ENCODE measurements around the gene TRIM44.
"Not testable (repeated sequence)": the region's sequence is repeated elsewhere in the genome, so short reads cannot be mapped to it uniquely, and the experiment has no call there.

TRIM44 gene

GRCh38 chr11:35763301-35763700 is 100.7 kb downstream of the TRIM44 start:
- no peak for DNase-seq (ENCODE audit: low read depth)
- no peak for TF ChIP-seq CTCF (IDR thresholded peaks at IDR 0.05; ENCODE audit: insufficient read depth, low read depth, low read length, missing control alignments)
- no peak overlapping the region for H3K4me3 ChIP-seq (ENCODE audit: low read length)

DNA sequence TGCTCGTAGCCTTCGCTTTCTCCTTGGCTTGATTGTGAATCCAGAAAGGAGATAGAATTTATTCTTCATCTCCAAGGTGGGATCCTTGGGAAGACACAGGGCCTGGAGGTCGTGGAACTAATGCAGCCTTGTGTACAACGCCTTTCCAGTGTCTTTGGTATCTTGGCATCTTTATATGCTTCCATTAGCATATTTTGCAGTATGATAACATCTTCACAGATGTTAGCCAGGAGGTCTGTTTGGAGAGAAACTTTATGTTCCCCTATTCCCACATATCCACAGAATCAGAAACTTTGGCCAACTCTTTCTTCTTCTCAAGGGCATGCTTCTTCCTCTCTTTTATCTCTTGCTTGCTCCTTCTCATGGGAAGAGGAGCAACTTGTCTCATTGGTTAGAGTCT is 101.2 kb downstream of the TRIM44 start:
- no peak for TF ChIP-seq CTCF (IDR thresholded peaks at IDR 0.05; ENCODE audit: insufficient read depth, low read depth, low read length, missing control alignments)
- no peak for DNase-seq (ENCODE audit: low read depth)
- no peak overlapping the region for H3K4me3 ChIP-seq (ENCODE audit: low read length)

DNA sequence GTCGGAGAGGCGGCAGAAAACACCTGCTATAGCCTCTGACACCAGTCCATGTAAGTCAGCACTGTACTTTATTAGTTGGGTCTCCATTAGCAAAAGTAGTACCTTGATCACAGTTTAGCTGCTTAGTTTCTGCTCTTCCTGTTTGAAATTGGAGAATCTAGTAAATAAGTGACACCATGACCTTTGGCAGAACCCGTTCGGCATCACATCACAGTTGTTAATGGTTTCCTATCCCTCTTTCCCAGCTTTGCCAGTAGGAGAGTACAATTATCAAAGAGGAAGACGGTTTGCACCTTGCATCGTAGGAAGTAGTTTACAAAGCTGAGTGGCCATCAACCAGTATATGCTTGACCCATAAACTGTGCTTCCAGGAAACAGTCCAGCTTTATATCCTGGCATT is 101.8 kb downstream of the TRIM44 start:
- no peak for TF ChIP-seq CTCF (IDR thresholded peaks at IDR 0.05; ENCODE audit: insufficient read depth, low read depth, low read length, missing control alignments)
- no peak for DNase-seq (ENCODE audit: low read depth)
- no peak overlapping the region for H3K4me3 ChIP-seq (ENCODE audit: low read length)

GRCh38 chr11:35765211-35765610 is 102.6 kb downstream of the TRIM44 start:
- DNase-seq (ENCODE audit: low read depth) = peak; percentile 23
- no peak overlapping the region for H3K4me3 ChIP-seq (ENCODE audit: low read length)
- TF ChIP-seq CTCF (IDR thresholded peaks at IDR 0.05; ENCODE audit: insufficient read depth, low read depth, low read length, missing control alignments) = no peak

DNA sequence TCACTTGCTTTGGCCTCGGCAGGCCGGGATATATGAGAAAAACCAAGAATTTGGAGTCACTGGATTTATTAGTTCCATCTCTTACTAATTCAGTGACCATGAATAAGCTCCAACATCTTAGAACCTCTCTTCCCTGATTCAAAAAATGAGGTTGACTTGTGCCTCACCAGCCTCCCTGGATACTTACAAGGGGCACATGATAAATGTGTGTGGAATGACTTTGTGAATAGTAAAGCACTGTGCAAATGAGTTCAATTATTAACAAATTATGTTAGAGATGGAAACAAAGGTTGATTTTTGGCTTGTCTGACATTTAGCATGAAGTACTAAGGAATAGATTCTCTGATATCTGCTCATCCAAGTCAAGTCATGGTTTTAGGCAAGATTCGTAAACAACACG is 104.1 kb downstream of the TRIM44 start:
- H3K4me3 ChIP-seq (ENCODE audit: low read length) = no peak overlapping the region
- DNase-seq (ENCODE audit: low read depth) = no peak
- no peak for TF ChIP-seq CTCF (IDR thresholded peaks at IDR 0.05; ENCODE audit: insufficient read depth, low read depth, low read length, missing control alignments)

DNA sequence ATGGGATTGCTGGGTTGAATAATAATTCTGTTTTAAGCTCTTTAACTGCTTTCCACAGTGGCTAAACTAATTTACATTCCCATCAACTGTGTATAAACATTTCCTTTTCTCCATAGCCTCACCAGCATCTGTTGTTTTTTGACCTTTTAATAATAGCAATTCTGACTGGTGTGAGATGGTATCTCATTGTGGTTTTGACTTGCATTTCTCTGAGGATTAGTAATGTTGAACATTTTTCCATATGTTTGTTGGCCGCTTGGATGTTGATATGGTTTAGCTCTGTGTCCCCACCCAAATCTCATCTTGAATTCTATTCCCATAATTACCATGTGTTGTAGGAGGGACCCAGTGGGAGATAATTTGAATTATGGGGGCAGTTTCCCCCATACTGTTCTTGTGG is 107.8 kb downstream of the TRIM44 start:
- DNase-seq (ENCODE audit: low read depth); H3K4me3 ChIP-seq (ENCODE audit: low read length): not testable (repeated sequence)

DNA sequence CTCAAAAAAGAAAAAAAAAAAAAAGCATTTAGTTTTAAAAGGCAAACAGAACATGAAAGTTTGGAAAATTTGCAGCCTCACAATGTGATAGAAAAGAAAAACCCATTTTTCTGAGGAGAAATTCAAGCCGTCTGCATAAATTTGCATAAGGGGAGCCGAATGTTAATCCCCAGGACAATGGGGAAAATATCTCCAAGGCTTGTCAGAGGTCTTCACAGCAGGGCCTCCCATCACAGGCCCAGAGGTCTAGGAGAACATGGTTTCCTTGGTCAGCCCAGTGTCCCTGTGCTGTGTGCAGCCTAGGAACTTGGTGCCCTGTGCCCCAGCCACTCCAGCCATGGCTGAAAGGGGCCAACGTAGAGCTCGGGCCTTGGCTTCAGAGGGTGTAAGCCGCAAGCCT is 109.1 kb downstream of the TRIM44 start:
- no peak overlapping the region for H3K4me3 ChIP-seq (ENCODE audit: low read length)
- no peak for TF ChIP-seq CTCF (IDR thresholded peaks at IDR 0.05; ENCODE audit: insufficient read depth, low read depth, low read length, missing control alignments)
- no peak for DNase-seq (ENCODE audit: low read depth)

- not testable (repeated sequence) for DNase-seq (ENCODE audit: low read depth)
These were observed 114.7 kb downstream of the TRIM44 start for GRCh38 chr11:35777241-35777640.

DNA sequence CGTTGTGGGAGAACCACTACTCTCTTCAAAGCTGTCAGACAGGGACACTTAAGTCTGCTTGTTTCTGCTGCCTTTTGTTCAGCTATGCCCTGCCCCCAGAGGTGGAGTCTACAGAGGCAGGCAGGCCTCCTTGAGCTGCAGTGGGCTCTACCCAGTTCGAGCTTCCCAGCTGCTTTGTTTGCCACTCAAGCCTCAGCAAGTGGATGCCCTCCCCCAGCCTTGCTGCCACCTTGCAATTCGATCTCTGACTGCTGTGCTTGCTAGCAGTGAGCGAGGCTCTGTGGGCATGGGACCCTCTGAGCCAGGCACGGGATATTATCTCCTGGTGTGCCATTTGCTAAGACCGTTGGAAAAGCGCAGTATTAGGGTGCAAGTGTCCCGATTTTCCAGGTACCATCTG is 116.4 kb downstream of the TRIM44 start:
- not testable (repeated sequence) for H3K4me3 ChIP-seq (ENCODE audit: low read length); DNase-seq (ENCODE audit: low read depth)

More at GRCh38 chr11:35777241-35777640, 114.7 kb downstream of the TRIM44 start:
- not testable (repeated sequence) for H3K4me3 ChIP-seq (ENCODE audit: low read length)
